Skeletal muscle tissue (tissue), 4 donors: ENCODE results near the gene GRID1. TPM values are rescaled to one million over a fixed set of nuclear protein-coding genes. Genes with fewer than 3 reads are reported as not detected.

Source experiments
- H3K27ac ChIP-seq: one replicate; pipeline ENCODE4 v1.7.0; 2013; ENCODE audit warnings: mild to moderate bottlenecking, low read depth, low read length, inconsistent platforms
- H3K27me3 ChIP-seq, 3 donors: one replicate each; pipeline ENCODE4 v1.7.0; 2013; ENCODE audit warnings: low read length in 3 of 3; ENCODE audit not compliant: control insufficient read depth in 3 of 3, insufficient read depth in 3 of 3
- H3K36me3 ChIP-seq, 3 donors: one replicate each; pipeline ENCODE4 v1.7.0; 2013; ENCODE audit warnings: low read length in 3 of 3; ENCODE audit not compliant: control insufficient read depth in 3 of 3, insufficient read depth in 3 of 3
- H3K4me1 ChIP-seq, 3 donors: one replicate each; pipeline ENCODE4 v1.7.0; 2013; ENCODE audit warnings: low read length in 3 of 3, mild to moderate bottlenecking in 3 of 3; ENCODE audit not compliant: control insufficient read depth in 3 of 3, insufficient read depth in 3 of 3
- H3K4me3 ChIP-seq, 3 donors: one replicate each; pipeline ENCODE4 v1.7.0; 2013; ENCODE audit warnings: low read length in 3 of 3
- H3K9ac ChIP-seq, 3 donors: one replicate each; pipeline ENCODE4 v1.7.0; 2013; ENCODE audit warnings: low read length in 3 of 3, mild to moderate bottlenecking in 3 of 3, moderate library complexity in 2 of 3, low read depth in 1 of 3
- H3K9me3 ChIP-seq, 3 donors: one replicate each; pipeline ENCODE4 v1.7.0; 2013; ENCODE audit warnings: low read length in 3 of 3; ENCODE audit not compliant: control insufficient read depth in 3 of 3
- total RNA-seq: library from RNA; depleted of rRNA; stranded (reverse); fragments of >200 nt; gene quantifications from one replicate; pipeline ENCODE4 v1.2.3, GENCODE V29; 2014
- donor health status: Osteomylitis.

GRID1 gene
- total RNA-seq, 1 donor from 2014 or later: 2.1 TPM

- no peaks in the 10 kb centered on the region for H3K36me3 ChIP-seq
- no peak overlapping the region for H3K9ac ChIP-seq
- no peak overlapping the region for H3K4me3 ChIP-seq
- H3K9me3 ChIP-seq: no peaks in the 10 kb centered on the region
- H3K4me1 ChIP-seq: no peaks in the 10 kb centered on the region
- no peaks in the 10 kb centered on the region for H3K27me3 ChIP-seq
- H3K27ac ChIP-seq: no peak overlapping the region
Observed at GRCh38 chr10:85607043-85607695, 759.4 kb downstream of the GRID1 start.

GRCh38 chr10:85606401-85606800 is 760.2 kb downstream of the GRID1 start:
- Histone ChIP-seq H3K9me3 (no peaks in the 10 kb centered on the region), H3K4me1 (no peaks in the 10 kb centered on the region), H3K27ac (no peak overlapping the region), H3K4me3 (no peak overlapping the region), H3K27me3 (no peaks in the 10 kb centered on the region), H3K36me3 (no peaks in the 10 kb centered on the region), H3K9ac (no peak overlapping the region)

GRCh38 chr10:85604884-85605283 is 761.7 kb downstream of the GRID1 start:
- Histone ChIP-seq H3K36me3 (no peaks in the 10 kb centered on the region), H3K27me3 (no peaks in the 10 kb centered on the region), H3K27ac (no peak overlapping the region), H3K4me3 (no peak overlapping the region), H3K4me1 (no peaks in the 10 kb centered on the region), H3K9me3 (no peaks in the 10 kb centered on the region), H3K9ac (no peak overlapping the region)

GRCh38 chr10:85604136-85604725 is 762.4 kb downstream of the GRID1 start:
- no peaks in the 10 kb centered on the region for H3K36me3 ChIP-seq
- no peak overlapping the region for H3K9ac ChIP-seq
- H3K9me3 ChIP-seq: no peaks in the 10 kb centered on the region
- H3K27me3 ChIP-seq: no peaks in the 10 kb centered on the region
- H3K4me1 ChIP-seq: no peaks in the 10 kb centered on the region
- H3K4me3 ChIP-seq: no peak overlapping the region
- no peak overlapping the region for H3K27ac ChIP-seq

GRCh38 chr10:85603151-85603940 is 763.2 kb downstream of the GRID1 start:
- Histone ChIP-seq H3K4me1 (no peaks in the 10 kb centered on the region), H3K9ac (no peak overlapping the region), H3K27ac (no peak overlapping the region), H3K9me3 (no peaks in the 10 kb centered on the region), H3K27me3 (no peaks in the 10 kb centered on the region), H3K36me3 (no peaks in the 10 kb centered on the region), H3K4me3 (no peak overlapping the region)

GRCh38 chr10:85602713-85603112 is 763.9 kb downstream of the GRID1 start:
- H3K36me3 ChIP-seq: no peaks in the 10 kb centered on the region
- no peak overlapping the region for H3K4me3 ChIP-seq
- H3K27ac ChIP-seq: no peak overlapping the region
- no peaks in the 10 kb centered on the region for H3K4me1 ChIP-seq
- H3K9me3 ChIP-seq: no peaks in the 10 kb centered on the region
- H3K27me3 ChIP-seq: no peaks in the 10 kb centered on the region
- no peak overlapping the region for H3K9ac ChIP-seq

- Histone ChIP-seq H3K27me3 (no peaks in the 10 kb centered on the region), H3K36me3 (no peaks in the 10 kb centered on the region), H3K27ac (no peak overlapping the region), H3K4me3 (no peak overlapping the region), H3K9me3 (no peaks in the 10 kb centered on the region), H3K4me1 (no peaks in the 10 kb centered on the region), H3K9ac (no peak overlapping the region)
Observed at GRCh38 chr10:85602306-85602705, 764.3 kb downstream of the GRID1 start.

- H3K27me3 ChIP-seq: no peaks in the 10 kb centered on the region
- H3K36me3 ChIP-seq: no peaks in the 10 kb centered on the region
- no peaks in the 10 kb centered on the region for H3K4me1 ChIP-seq
- no peaks in the 10 kb centered on the region for H3K9me3 ChIP-seq
- H3K9ac ChIP-seq: no peak overlapping the region
- no peak overlapping the region for H3K27ac ChIP-seq
- no peak overlapping the region for H3K4me3 ChIP-seq
Observed at GRCh38 chr10:85601526-85601925, 765.1 kb downstream of the GRID1 start.

- H3K4me1 ChIP-seq: no peaks in the 10 kb centered on the region
- no peaks in the 10 kb centered on the region for H3K36me3 ChIP-seq
- H3K9ac ChIP-seq: no peak overlapping the region
- no peaks in the 10 kb centered on the region for H3K9me3 ChIP-seq
- no peaks in the 10 kb centered on the region for H3K27me3 ChIP-seq
- H3K4me3 ChIP-seq: no peak overlapping the region
- H3K27ac ChIP-seq: no peak overlapping the region
Observed at GRCh38 chr10:85600744-85601081, 765.9 kb downstream of the GRID1 start.

- Histone ChIP-seq H3K27me3 (no peaks in the 10 kb centered on the region), H3K36me3 (no peaks in the 10 kb centered on the region), H3K4me1 (no peaks in the 10 kb centered on the region), H3K9ac (no peak overlapping the region), H3K4me3 (no peak overlapping the region), H3K9me3 (no peaks in the 10 kb centered on the region), H3K27ac (no peak overlapping the region)
Observed at GRCh38 chr10:85600026-85600743, 766.4 kb downstream of the GRID1 start.
